SK-N-MC (cell line): Measurements from ENCODE around the gene CAND1.

Experiments
- EZH2 ChIP-seq: fragments of 200-600 bp; sonication (generic); IDR thresholded peaks from one replicate; pipeline ENCODE4 v1.6.1; 2017; ENCODE audit warnings: antibody characterized with exemption
- POLR2AphosphoS5 ChIP-seq: IDR thresholded peaks from 2 replicates; pipeline ENCODE4 v1.6.1; 2012; ENCODE audit warnings: mild to moderate bottlenecking, low read depth, low read length, borderline replicate concordance

- TF ChIP-seq POLR2AphosphoS5: no peak
- TF ChIP-seq EZH2: no peak
These were observed 36.4 kb downstream of the CAND1 start for GRCh38 chr12:67305544-67305943.
